Endothelial cell of umbilical vein (primary cell): Measurements from ENCODE around the gene ARHGAP22. TPM values are rescaled to one million over a fixed set of nuclear protein-coding genes. Genes with fewer than 3 reads are reported as not detected.

Experiments
- BruUV-seq: library from RNA; stranded (reverse); fragments of 400-500 nt; replicated peaks from 2 replicates; lab custom pipeline; 2021; lab: Mats Ljungman, UMichigan
- CTCF ChIA-PET: fragments of 300-600, 350-600 bp; sonication (Branson Sonifier 250); formaldehyde crosslinking; loops from one replicate; lab custom pipeline; 2021; ENCODE audit warnings: antibody characterized with exemption, inconsistent platforms; lab: Charles Lee
- POLR2A ChIA-PET: fragments of 300-600, 350-600 bp; sonication (Branson Sonifier 250); formaldehyde crosslinking; loops from one replicate; lab custom pipeline; 2021; ENCODE audit warnings: antibody characterized with exemption, inconsistent platforms; lab: Charles Lee
- DNase-seq: peaks from one replicate; pipeline ENCODE4 v3.0.0-alpha.2; 2011; ENCODE audit warnings: low read depth, low spot score
- FAIRE-seq: peaks from 2 replicates; lab custom pipeline; 2011; peaks lifted over from hg19 to GRCh38; lab: Jason Lieb, UNC
- H2AFZ ChIP-seq: 2 replicates; pipeline ENCODE4 v1.6.0; 2012; ENCODE audit warnings: low read depth, low read length, control low read depth, inconsistent platforms
- H3K27ac ChIP-seq: 2 replicates; pipeline ENCODE4 v1.5.1; 2011; ENCODE audit warnings: low read depth, mild to moderate bottlenecking, control low read depth, low read length, moderate library complexity; ENCODE audit not compliant: insufficient read depth
- H3K27me3 ChIP-seq, 2 experiments: 2 replicates each; pipeline versions ENCODE4 v1.6.0 to v1.6.1; 2011; ENCODE audit warnings: low read length in 2 of 2, mixed read lengths in 1 of 2; ENCODE audit not compliant: control insufficient read depth in 2 of 2, insufficient read depth in 2 of 2
- H3K36me3 ChIP-seq, 2 experiments: 2 replicates in 1 of 2; 3 replicates in 1 of 2; pipeline ENCODE4 v1.5.1; 2011; ENCODE audit warnings: low read length in 2 of 2, mild to moderate bottlenecking in 1 of 2, moderate library complexity in 1 of 2; ENCODE audit not compliant: control insufficient read depth in 2 of 2, insufficient read depth in 2 of 2; ENCODE audit errors: extremely low read depth in 1 of 2
- H3K4me1 ChIP-seq: 3 replicates; pipeline ENCODE4 v1.5.1; 2011; ENCODE audit warnings: mild to moderate bottlenecking, low read length; ENCODE audit not compliant: control insufficient read depth, insufficient read depth; ENCODE audit errors: extremely low read depth
- H3K4me2 ChIP-seq: 2 replicates; pipeline ENCODE4 v1.6.1; 2011; ENCODE audit warnings: low read length, control low read depth, mixed read lengths; ENCODE audit not compliant: insufficient read depth
- H3K4me3 ChIP-seq, 3 experiments: fragments of 200-600 bp in 1 of 3; sonication (generic), shearing (Covaris generic) in 1 of 3; replicated peaks in 1 of 3; 2 replicates each; pipeline ENCODE4 v1.5.1; 2011 to 2016; ENCODE audit warnings: control low read depth in 3 of 3, low read length in 3 of 3, mild to moderate bottlenecking in 2 of 3, inconsistent platforms in 1 of 3, low read depth in 1 of 3, moderate library complexity in 1 of 3; ENCODE audit not compliant: insufficient read depth in 1 of 3
- H3K79me2 ChIP-seq: 2 replicates; pipeline ENCODE4 v1.6.0; 2012; ENCODE audit warnings: low read length, inconsistent platforms; ENCODE audit not compliant: control insufficient read depth, insufficient read depth
- H3K9ac ChIP-seq: replicated peaks from 2 replicates; pipeline ENCODE3; 2011; ENCODE audit warnings: low read length, control low read depth; ENCODE audit not compliant: insufficient read depth; ENCODE audit errors: extremely low read depth
- H3K9me1 ChIP-seq: replicated peaks from 3 replicates; pipeline ENCODE4 v1.6.0; 2011; ENCODE audit warnings: mild to moderate bottlenecking, low read length; ENCODE audit not compliant: control insufficient read depth, insufficient read depth; ENCODE audit errors: extremely low read depth
- H3K9me3 ChIP-seq: replicated peaks from 2 replicates; pipeline ENCODE4 v1.5.1; 2012; ENCODE audit warnings: low read length, inconsistent platforms; ENCODE audit not compliant: control insufficient read depth, insufficient read depth
- H4K20me1 ChIP-seq: replicated peaks from 2 replicates; pipeline ENCODE3; 2011; ENCODE audit warnings: mild to moderate bottlenecking, low read length; ENCODE audit not compliant: control insufficient read depth, insufficient read depth; ENCODE audit errors: extremely low read depth
- EZH2 ChIP-seq: IDR thresholded peaks from 2 replicates; pipeline ENCODE4 v1.6.1; 2012; ENCODE audit warnings: borderline replicate concordance, low read depth, mild to moderate bottlenecking, moderate library complexity, low read length, inconsistent platforms; ENCODE audit not compliant: severe bottlenecking
- FOS ChIP-seq: IDR thresholded peaks from 2 replicates; pipeline ENCODE4 v1.6.1; 2011; ENCODE audit warnings: mild to moderate bottlenecking, low read length, moderate library complexity, borderline replicate concordance; ENCODE audit not compliant: insufficient read depth
- JUN ChIP-seq: IDR thresholded peaks from 2 replicates; pipeline ENCODE4 v1.6.1; 2011; ENCODE audit warnings: borderline replicate concordance, low read depth; ENCODE audit not compliant: insufficient read length, insufficient read depth
- MYC ChIP-seq: IDR thresholded peaks from one replicate; pipeline ENCODE4 v1.6.1; 2011; ENCODE audit warnings: mild to moderate bottlenecking, low read depth, low read length
- POLR2A ChIP-seq: IDR thresholded peaks from 2 replicates; pipeline ENCODE4 v1.6.1; 2012; ENCODE audit warnings: low read depth, mild to moderate bottlenecking, control low read depth, low read length
- POLR2AphosphoS5 ChIP-seq: IDR thresholded peaks from 2 replicates; pipeline ENCODE4 v1.6.1; 2012; ENCODE audit warnings: low read depth, mild to moderate bottlenecking, control low read depth, low read length, moderate library complexity; ENCODE audit not compliant: insufficient read depth
- dilution Hi-C: fragments of 300-500 bp; cut with MboI; formaldehyde crosslinking; loops from one replicate; pipeline ENCODE4 v1.15.0; 2019; ENCODE audit warnings: low sequenced_read_pairs; ENCODE audit not compliant: extremely low pct_ligation_motif_present
- intact Hi-C: fragments of 100-400 bp; cut with micrococcal nuclease; formaldehyde crosslinking; loops from one replicate; pipeline ENCODE4 v1.10.0; 2022
- polyA plus RNA-seq, 4 experiments: library from polyadenylated mRNA; depleted of rRNA in 3 of 4; stranded (reverse) in 3 of 4; unstranded in 1 of 4; fragments of >200 nt; gene quantifications; 2 replicates each; pipeline versions ENCODE4 v1.2.1 to v1.2.3, GENCODE V29; 2011 to 2012; ENCODE audit warnings: missing spikeins in 1 of 4
- total RNA-seq: library from RNA; stranded (reverse); gene quantifications from 2 replicates; pipeline ENCODE4 v1.2.3, GENCODE V29; 2021
- TF ChIP-seq, protein P1 (sequence below), 2 donors: IDR thresholded peaks; 1 replicate in 1 of 2; 2 replicates in 1 of 2; pipeline ENCODE4 v1.5.1; 2011; ENCODE audit warnings: low read length in 2 of 2, mild to moderate bottlenecking in 2 of 2, moderate library complexity in 2 of 2, control low read depth in 1 of 2, inconsistent platforms in 1 of 2, low read depth in 1 of 2; ENCODE audit not compliant: insufficient read depth in 1 of 2; ENCODE audit errors: extremely low read depth in 1 of 2

ARHGAP22 gene
- total and polyA plus RNA-seq, 2 donors (not counting 3 experiments of a cell fraction or from before 2014, with no cell fraction given) = 8.6 to 50.3 TPM

DNA sequence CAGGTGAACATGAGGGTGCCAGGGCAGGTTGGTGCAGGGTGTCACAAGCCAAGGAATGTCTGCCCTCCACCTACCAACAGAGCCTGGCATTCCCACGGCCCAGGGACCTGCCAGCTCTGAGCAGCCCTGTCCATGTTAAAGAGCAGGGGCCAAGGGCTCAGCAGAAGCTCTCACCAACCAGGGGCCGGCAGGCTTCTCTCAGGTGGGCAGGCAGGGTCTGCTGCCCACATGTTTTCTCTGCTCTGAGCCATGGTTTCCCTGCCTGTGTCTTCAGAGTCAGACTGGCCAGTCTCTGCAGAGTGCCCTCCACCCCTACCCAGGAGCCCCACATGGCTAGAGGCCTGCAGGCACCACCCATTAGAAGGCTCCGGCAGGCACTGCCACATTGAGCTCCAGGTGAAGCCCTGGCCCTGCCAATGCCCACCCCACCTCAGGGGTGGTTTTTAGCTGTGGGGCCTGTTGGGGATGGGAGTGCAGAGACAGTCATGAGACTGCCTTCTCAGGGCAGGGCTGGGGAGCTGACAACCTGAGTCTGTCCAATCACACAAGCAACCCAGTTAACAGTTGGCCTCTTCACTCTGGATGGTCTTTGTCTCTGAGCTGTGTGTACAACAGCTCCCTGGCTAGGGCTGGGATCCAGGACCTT is 135.9 kb downstream of the ARHGAP22 start:
- FAIRE-seq = no peak
- no peak overlapping the region for H3K4me3 ChIP-seq
- DNase-seq = no peak
- no peak overlapping the region for H3K9ac ChIP-seq
- CTCF ChIA-PET = interaction anchor here (1.1 to 2.0 kb wide), 8 partner anchors 12 to 187 kb away, joined by 3 to 7 read pairs (median 6); no protein-coding TSS in a partner anchor
- H3K36me3 ChIP-seq = no peaks in the 10 kb centered on the region
- TF ChIP-seq, protein P1, sequence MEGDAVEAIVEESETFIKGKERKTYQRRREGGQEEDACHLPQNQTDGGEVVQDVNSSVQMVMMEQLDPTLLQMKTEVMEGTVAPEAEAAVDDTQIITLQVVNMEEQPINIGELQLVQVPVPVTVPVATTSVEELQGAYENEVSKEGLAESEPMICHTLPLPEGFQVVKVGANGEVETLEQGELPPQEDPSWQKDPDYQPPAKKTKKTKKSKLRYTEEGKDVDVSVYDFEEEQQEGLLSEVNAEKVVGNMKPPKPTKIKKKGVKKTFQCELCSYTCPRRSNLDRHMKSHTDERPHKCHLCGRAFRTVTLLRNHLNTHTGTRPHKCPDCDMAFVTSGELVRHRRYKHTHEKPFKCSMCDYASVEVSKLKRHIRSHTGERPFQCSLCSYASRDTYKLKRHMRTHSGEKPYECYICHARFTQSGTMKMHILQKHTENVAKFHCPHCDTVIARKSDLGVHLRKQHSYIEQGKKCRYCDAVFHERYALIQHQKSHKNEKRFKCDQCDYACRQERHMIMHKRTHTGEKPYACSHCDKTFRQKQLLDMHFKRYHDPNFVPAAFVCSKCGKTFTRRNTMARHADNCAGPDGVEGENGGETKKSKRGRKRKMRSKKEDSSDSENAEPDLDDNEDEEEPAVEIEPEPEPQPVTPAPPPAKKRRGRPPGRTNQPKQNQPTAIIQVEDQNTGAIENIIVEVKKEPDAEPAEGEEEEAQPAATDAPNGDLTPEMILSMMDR (IDR thresholded peaks at IDR 0.05; ENCODE audit: extremely low read depth in 1 of 2, insufficient read depth in 1 of 2, low read depth in 1 of 2, low read length in 2 of 2) = no peak
- no peak for TF ChIP-seq POLR2A
- TF ChIP-seq POLR2AphosphoS5 = no peak
- H3K9me3 ChIP-seq = no peaks in the 10 kb centered on the region
- H3K4me1 ChIP-seq = peaks cover 18% of the 10 kb centered on the region
- H3K9me1 ChIP-seq = no peaks in the 10 kb centered on the region
- H3K79me2 ChIP-seq = peaks cover 24% of the 10 kb centered on the region
- POLR2A ChIA-PET = no interaction called here
- BruUV-seq = no TSS peak
- no peak overlapping the region for H3K27ac ChIP-seq
- H4K20me1 ChIP-seq = no peaks in the 10 kb centered on the region
- dilution Hi-C loops = no loop called here
- H3K27me3 ChIP-seq = no peaks in the 10 kb centered on the region
- no peak overlapping the region for H2AFZ ChIP-seq
- intact Hi-C loops = no loop called here
- no peak overlapping the region for H3K4me2 ChIP-seq

DNA sequence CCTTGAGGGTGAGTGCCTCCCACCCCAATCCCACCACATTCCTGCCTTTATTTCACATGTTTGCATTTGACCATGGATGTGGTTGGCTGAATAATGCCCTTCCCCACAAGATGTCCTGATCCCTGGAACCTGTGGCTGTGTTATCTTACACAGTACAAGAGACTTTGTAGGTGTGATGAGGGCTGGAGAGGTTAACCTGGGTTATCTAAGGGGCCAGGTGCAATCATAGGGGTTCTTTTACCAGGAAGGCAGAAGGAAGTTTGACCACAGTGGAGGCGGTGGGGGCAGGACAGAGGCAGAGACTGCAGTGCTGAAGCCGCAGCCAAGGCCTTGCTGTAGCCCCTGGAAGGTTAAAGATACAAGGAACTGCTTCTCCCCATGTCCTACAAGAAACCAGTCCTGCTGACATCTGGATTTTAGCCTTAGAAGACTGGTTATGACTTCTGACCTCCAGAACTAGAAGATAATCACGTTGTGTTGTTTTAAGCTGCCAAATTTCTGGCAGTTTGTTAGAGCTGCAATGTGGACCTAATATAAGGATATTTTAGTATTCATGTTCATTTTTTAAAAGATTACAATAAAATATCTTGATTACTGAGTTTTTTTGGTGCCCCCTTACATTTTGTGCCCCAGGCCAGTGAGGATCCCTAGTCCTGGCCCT is 136.6 kb downstream of the ARHGAP22 start:
- peaks cover 19% of the 10 kb centered on the region for H3K79me2 ChIP-seq
- DNase-seq (no peak), FAIRE-seq (no peak)
- H3K27me3 ChIP-seq = no peaks in the 10 kb centered on the region
- BruUV-seq = no TSS peak
- TF ChIP-seq MYC (no peak), JUN (no peak), FOS (no peak), EZH2 (no peak)
- H2AFZ ChIP-seq = no peak overlapping the region
- H3K9me1 ChIP-seq = no peaks in the 10 kb centered on the region
- no peaks in the 10 kb centered on the region for H4K20me1 ChIP-seq
- no peak overlapping the region for H3K4me3 ChIP-seq
- ChIA-PET CTCF (interaction anchor here (1.0 to 2.0 kb wide), 3 partner anchors 10 to 104 kb away, joined by 3 to 6 read pairs (median 3); no protein-coding TSS in a partner anchor), POLR2A (no interaction called here)
- no peaks in the 10 kb centered on the region for H3K36me3 ChIP-seq
- H3K9me3 ChIP-seq = no peaks in the 10 kb centered on the region
- dilution Hi-C loops = no loop called here
- H3K4me1 ChIP-seq = peaks cover 18% of the 10 kb centered on the region
- H3K4me2 ChIP-seq = no peak overlapping the region
- H3K27ac ChIP-seq = no peak overlapping the region
- intact Hi-C loops = no loop called here
- H3K9ac ChIP-seq = no peak overlapping the region
